NCI-H510A (cell line): ENCODE data around the gene TBC1D10A.

Experiments used
- DNase-seq: peaks from one replicate; lab custom pipeline; 2025; lab: John Stamatoyannopoulos, UW

Gene TBC1D10A

GRCh38 chr22:30299322-30299721 is 27.4 kb downstream of the TBC1D10A start:
- no peak for DNase-seq

GRCh38 chr22:30297991-30298701 is 28.6 kb downstream of the TBC1D10A start:
- DNase-seq, result peak; percentile 81

GRCh38 chr22:30297276-30297990 is 29.3 kb downstream of the TBC1D10A start:
- no peak for DNase-seq

- no peak for DNase-seq
Measured at GRCh38 chr22:30296833-30297232, 29.9 kb downstream of the TBC1D10A start.

GRCh38 chr22:30296324-30296723 is 30.4 kb downstream of the TBC1D10A start:
- no peak for DNase-seq

- no peak for DNase-seq
Measured at GRCh38 chr22:30295576-30295975, 31.2 kb downstream of the TBC1D10A start.

- no peak for DNase-seq
Measured at GRCh38 chr22:30294830-30295229, 31.9 kb downstream of the TBC1D10A start.

GRCh38 chr22:30294066-30294465 is 32.7 kb downstream of the TBC1D10A start:
- no peak for DNase-seq

GRCh38 chr22:30293026-30293425 is 33.7 kb downstream of the TBC1D10A start:
- no peak for DNase-seq

- DNase-seq, result no peak
Measured at GRCh38 chr22:30292069-30292970, 34.4 kb downstream of the TBC1D10A start.

- peak; percentile 56 for DNase-seq
Measured at GRCh38 chr22:30291058-30291892, 35.5 kb downstream of the TBC1D10A start.

- DNase-seq, result peak; percentile 56
Measured at GRCh38 chr22:30290342-30291057, 36.2 kb downstream of the TBC1D10A start.

GRCh38 chr22:30289980-30290313 is 36.8 kb downstream of the TBC1D10A start:
- no peak for DNase-seq

- peak; percentile 86 for DNase-seq
Measured at GRCh38 chr22:30289141-30289979, 37.4 kb downstream of the TBC1D10A start, which contains the start of gene CASTOR1. Gene CASTOR1, minus strand, starts transcription at chr22:30289505. Its CDS starts 8 bp downstream, at chr22:30289497.

- no peak for DNase-seq
Measured at GRCh38 chr22:30288419-30289140, 38.2 kb downstream of the TBC1D10A start.

GRCh38 chr22:30287648-30288418 is 38.9 kb downstream of the TBC1D10A start:
- DNase-seq, result peak; percentile 25

GRCh38 chr22:30286813-30287647 is 39.7 kb downstream of the TBC1D10A start:
- no peak for DNase-seq

- DNase-seq, result no peak
Measured at GRCh38 chr22:30286331-30286730, 40.4 kb downstream of the TBC1D10A start.
